ENCODE results near the gene TTF2.

DNA sequence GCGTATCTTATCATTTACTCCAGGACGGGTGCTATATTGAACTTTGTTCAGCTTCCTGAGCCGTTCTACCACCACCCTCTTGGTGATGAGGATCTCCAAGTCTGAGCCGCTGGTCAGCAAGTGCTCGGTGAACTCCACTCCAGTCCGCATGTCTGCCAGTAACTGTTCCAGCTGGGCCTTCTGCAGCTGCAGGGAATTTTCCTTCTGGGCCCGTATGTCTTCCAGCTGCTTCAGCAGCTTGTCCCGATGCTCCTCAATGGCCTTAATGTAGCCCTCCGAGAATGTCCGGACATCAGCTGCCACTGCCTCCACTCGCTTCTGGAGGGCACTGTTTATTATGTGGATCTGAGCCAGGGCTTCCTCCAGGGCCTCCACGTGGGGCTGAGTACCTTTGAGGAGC is 58.0 kb downstream of the TTF2 start:
- TF ChIP-seq, protein P1, sequence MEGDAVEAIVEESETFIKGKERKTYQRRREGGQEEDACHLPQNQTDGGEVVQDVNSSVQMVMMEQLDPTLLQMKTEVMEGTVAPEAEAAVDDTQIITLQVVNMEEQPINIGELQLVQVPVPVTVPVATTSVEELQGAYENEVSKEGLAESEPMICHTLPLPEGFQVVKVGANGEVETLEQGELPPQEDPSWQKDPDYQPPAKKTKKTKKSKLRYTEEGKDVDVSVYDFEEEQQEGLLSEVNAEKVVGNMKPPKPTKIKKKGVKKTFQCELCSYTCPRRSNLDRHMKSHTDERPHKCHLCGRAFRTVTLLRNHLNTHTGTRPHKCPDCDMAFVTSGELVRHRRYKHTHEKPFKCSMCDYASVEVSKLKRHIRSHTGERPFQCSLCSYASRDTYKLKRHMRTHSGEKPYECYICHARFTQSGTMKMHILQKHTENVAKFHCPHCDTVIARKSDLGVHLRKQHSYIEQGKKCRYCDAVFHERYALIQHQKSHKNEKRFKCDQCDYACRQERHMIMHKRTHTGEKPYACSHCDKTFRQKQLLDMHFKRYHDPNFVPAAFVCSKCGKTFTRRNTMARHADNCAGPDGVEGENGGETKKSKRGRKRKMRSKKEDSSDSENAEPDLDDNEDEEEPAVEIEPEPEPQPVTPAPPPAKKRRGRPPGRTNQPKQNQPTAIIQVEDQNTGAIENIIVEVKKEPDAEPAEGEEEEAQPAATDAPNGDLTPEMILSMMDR (IDR thresholded peaks at IDR 0.05): no peak
- TF ChIP-seq POLR2A (IDR thresholded peaks at IDR 0.05) (no peak), EP300 (IDR thresholded peaks at IDR 0.05) (no peak)
